SU-DHL-6 (cell line): ENCODE data around the gene SOCS6.

ENCODE experiments used
- H2AFZ ChIP-seq: fragments of 200-600 bp; sonication (generic); 2 replicates; pipeline ENCODE4 v1.6.1; 2014; ENCODE audit warnings: low read depth, mild to moderate bottlenecking, moderate library complexity, mixed read lengths, antibody characterized with exemption, low read length; ENCODE audit not compliant: severe bottlenecking
- H3F3A ChIP-seq: fragments of 200-600 bp; shearing (Covaris generic); 2 replicates; pipeline ENCODE4 v1.6.0; 2016; ENCODE audit warnings: antibody characterized with exemption, mild to moderate bottlenecking; ENCODE audit not compliant: insufficient read depth
- H3K27ac ChIP-seq: fragments of 200-600 bp; sonication (generic); 2 replicates; pipeline ENCODE4 v1.5.1; 2016; ENCODE audit warnings: low read depth, mild to moderate bottlenecking, low read length, moderate library complexity, mixed read lengths
- H3K27me3 ChIP-seq: fragments of 200-600 bp; sonication (generic), shearing (Covaris generic); 2 replicates; pipeline ENCODE4 v1.6.0; 2014; ENCODE audit warnings: mild to moderate bottlenecking, low read length
- H3K36me3 ChIP-seq: fragments of 200-600 bp; sonication (generic); 2 replicates; pipeline ENCODE4 v1.6.1; 2014; ENCODE audit warnings: mild to moderate bottlenecking, low read length, mixed read lengths
- H3K4me2 ChIP-seq: fragments of 300-600, 200-600 bp; shearing (Covaris generic), sonication (generic); 2 replicates; pipeline ENCODE4 v1.6.0; 2014; ENCODE audit warnings: low read length, low read depth, mild to moderate bottlenecking; ENCODE audit not compliant: poor library complexity, severe bottlenecking
- H3K4me3 ChIP-seq: fragments of 200-600 bp; sonication (generic); 2 replicates; pipeline ENCODE4 v1.5.1; 2014; ENCODE audit warnings: antibody characterized with exemption, low read length, mild to moderate bottlenecking, mixed read lengths; ENCODE audit not compliant: insufficient read depth, poor library complexity, severe bottlenecking
- H3K79me2 ChIP-seq: fragments of 200-600 bp; sonication (generic); 2 replicates; pipeline ENCODE4 v1.6.1; 2014; ENCODE audit warnings: mild to moderate bottlenecking, low read length, moderate library complexity; ENCODE audit not compliant: insufficient read depth
- H3K9ac ChIP-seq: fragments of 200-600 bp; sonication (generic); 2 replicates; pipeline ENCODE4 v1.7.0; 2014; ENCODE audit warnings: mild to moderate bottlenecking, low read length
- H3K9me2 ChIP-seq: fragments of 200-600 bp; sonication (generic); replicated peaks from 2 replicates; pipeline ENCODE4 v1.6.1; 2014; ENCODE audit warnings: low read length; ENCODE audit not compliant: insufficient read depth
- H3K9me3 ChIP-seq: fragments of 200-600 bp; sonication (generic); 2 replicates; pipeline ENCODE4 v1.6.1; 2014; ENCODE audit warnings: low read length, mixed read lengths; ENCODE audit not compliant: insufficient read depth
- H4K20me1 ChIP-seq: fragments of 200-600 bp; sonication (generic); 2 replicates; pipeline ENCODE4 v1.6.1; 2014; ENCODE audit warnings: low read depth, mild to moderate bottlenecking, antibody characterized with exemption, low read length, moderate library complexity, mixed read lengths
- EZH2phosphoT487 ChIP-seq: fragments of 200-600 bp; sonication (generic), shearing (Covaris generic); conservative IDR thresholded peaks from 2 replicates; pipeline ENCODE4 v1.6.1; 2018; ENCODE audit warnings: mild to moderate bottlenecking, antibody characterized with exemption, low read length, moderate library complexity, mixed read lengths
- TF ChIP-seq, protein P1 (sequence below): fragments of 200-600 bp; sonication (generic); IDR thresholded peaks from one replicate; pipeline ENCODE4 v1.5.1; 2017; ENCODE audit warnings: antibody characterized with exemption, mild to moderate bottlenecking, low read length, moderate library complexity; ENCODE audit not compliant: insufficient read depth, poor library complexity, severe bottlenecking

Gene SOCS6

DNA sequence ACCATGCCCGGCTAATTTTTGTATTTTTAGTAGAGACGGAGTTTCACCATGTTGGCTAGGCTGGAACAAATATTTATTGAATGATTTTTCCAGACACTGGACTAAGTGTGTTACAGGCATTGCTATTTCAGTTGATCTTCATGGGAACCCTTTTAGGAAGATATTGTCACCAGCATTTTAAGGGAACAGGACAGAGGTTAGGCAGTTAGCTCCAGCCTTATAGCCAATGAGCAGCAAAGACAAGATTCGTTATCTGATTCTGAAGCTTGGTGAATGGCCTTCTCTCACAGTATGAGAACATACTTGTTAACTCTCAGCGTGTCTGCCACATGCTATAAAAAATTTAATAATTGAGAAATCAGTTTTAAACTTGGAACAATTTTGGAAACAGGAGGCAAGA is 73.4 kb downstream of the SOCS6 start:
- Histone ChIP-seq H3K27ac (no peak overlapping the region), H3K4me2 (no peak overlapping the region), H3F3A (no peaks in the 10 kb centered on the region), H3K4me3 (no peak overlapping the region), H3K9ac (no peak overlapping the region), H3K79me2 (no peaks in the 10 kb centered on the region), H3K27me3 (no peaks in the 10 kb centered on the region), H3K9me2 (no peaks in the 10 kb centered on the region), H3K36me3 (no peaks in the 10 kb centered on the region), H2AFZ (no peak overlapping the region), H3K9me3 (no peaks in the 10 kb centered on the region), H4K20me1 (no peaks in the 10 kb centered on the region)
- TF ChIP-seq, protein P1, sequence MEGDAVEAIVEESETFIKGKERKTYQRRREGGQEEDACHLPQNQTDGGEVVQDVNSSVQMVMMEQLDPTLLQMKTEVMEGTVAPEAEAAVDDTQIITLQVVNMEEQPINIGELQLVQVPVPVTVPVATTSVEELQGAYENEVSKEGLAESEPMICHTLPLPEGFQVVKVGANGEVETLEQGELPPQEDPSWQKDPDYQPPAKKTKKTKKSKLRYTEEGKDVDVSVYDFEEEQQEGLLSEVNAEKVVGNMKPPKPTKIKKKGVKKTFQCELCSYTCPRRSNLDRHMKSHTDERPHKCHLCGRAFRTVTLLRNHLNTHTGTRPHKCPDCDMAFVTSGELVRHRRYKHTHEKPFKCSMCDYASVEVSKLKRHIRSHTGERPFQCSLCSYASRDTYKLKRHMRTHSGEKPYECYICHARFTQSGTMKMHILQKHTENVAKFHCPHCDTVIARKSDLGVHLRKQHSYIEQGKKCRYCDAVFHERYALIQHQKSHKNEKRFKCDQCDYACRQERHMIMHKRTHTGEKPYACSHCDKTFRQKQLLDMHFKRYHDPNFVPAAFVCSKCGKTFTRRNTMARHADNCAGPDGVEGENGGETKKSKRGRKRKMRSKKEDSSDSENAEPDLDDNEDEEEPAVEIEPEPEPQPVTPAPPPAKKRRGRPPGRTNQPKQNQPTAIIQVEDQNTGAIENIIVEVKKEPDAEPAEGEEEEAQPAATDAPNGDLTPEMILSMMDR = no peak
- no peak for TF ChIP-seq EZH2phosphoT487

DNA sequence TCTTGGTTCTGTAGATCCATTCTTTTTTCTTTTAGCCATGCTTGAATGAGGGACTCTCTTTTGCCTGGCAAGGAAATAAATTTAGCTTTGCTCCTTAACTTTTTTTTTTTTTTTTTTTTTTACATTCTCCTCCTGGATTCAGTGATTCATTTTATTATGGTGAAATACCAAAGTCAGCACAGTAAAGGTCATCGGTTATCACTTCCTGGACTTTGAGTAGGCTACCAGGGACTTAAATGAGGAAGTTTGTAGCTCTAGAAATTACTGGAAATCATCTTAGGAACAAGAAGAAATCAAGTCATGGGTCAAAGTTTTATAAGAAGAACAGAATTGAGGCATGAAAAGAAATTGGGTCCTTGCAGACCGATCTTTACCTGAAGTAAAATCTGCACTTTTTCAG is 75.0 kb downstream of the SOCS6 start:
- H3K4me3 ChIP-seq = no peak overlapping the region
- H3K9ac ChIP-seq = no peak overlapping the region
- no peak for TF ChIP-seq EZH2phosphoT487
- TF ChIP-seq, protein P1 = no peak
- H3K79me2 ChIP-seq = no peaks in the 10 kb centered on the region
- no peaks in the 10 kb centered on the region for H3F3A ChIP-seq
- no peaks in the 10 kb centered on the region for H3K9me2 ChIP-seq
- H3K27me3 ChIP-seq = no peaks in the 10 kb centered on the region
- H4K20me1 ChIP-seq = no peaks in the 10 kb centered on the region
- no peak overlapping the region for H3K27ac ChIP-seq
- no peaks in the 10 kb centered on the region for H3K36me3 ChIP-seq
- no peak overlapping the region for H2AFZ ChIP-seq
- H3K4me2 ChIP-seq = no peak overlapping the region
- no peaks in the 10 kb centered on the region for H3K9me3 ChIP-seq

DNA sequence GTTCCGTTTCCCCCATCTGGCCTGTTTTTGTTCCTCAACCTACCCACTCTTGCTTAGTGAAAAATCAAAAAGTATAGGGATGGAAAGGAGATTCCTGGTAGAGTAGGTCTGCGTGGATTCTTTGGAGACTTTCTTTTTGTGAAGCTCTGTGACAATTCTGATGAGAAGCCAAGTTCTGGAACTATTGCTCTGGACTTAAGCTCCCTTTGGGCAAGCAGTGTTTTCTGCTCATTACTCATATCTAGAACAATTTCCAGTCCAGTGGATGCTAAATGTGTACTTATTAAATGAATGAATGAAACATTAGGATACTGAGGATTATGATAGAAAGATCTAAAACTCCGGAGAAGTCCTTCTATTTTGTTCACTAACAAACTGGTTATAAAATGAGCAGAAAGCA is 76.5 kb downstream of the SOCS6 start:
- Histone ChIP-seq H3K9ac (no peak overlapping the region), H3K9me3 (no peaks in the 10 kb centered on the region), H2AFZ (no peak overlapping the region), H3K27ac (no peak overlapping the region), H3K79me2 (no peaks in the 10 kb centered on the region), H4K20me1 (no peaks in the 10 kb centered on the region), H3F3A (no peaks in the 10 kb centered on the region), H3K27me3 (no peaks in the 10 kb centered on the region), H3K4me2 (no peak overlapping the region), H3K36me3 (no peaks in the 10 kb centered on the region), H3K9me2 (no peaks in the 10 kb centered on the region), H3K4me3 (no peak overlapping the region)
- TF ChIP-seq, protein P1 = no peak

DNA sequence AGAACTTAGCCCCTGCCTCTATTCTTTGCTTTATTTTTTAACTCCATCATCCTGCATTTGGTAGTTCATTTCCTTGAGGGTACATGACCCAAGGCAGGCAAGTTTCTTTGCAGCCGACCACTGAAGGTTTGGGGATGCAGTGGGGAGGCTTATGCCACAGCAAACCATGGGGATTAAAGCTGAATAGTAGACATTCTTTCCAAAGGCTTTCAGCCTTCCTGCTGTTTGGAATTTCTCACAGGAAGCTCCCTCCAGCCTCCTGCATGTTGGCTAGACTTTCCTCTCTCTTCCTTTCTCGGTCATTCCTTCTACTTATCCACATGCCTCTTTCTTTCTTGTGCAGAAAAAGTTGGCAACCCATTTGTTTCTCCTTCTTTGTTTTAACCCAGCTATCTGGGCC is 77.3 kb downstream of the SOCS6 start:
- no peaks in the 10 kb centered on the region for H3K79me2 ChIP-seq
- no peaks in the 10 kb centered on the region for H3K27me3 ChIP-seq
- H3K4me3 ChIP-seq = no peak overlapping the region
- H4K20me1 ChIP-seq = no peaks in the 10 kb centered on the region
- H3K36me3 ChIP-seq = no peaks in the 10 kb centered on the region
- no peaks in the 10 kb centered on the region for H3K9me2 ChIP-seq
- H2AFZ ChIP-seq = no peak overlapping the region
- TF ChIP-seq EZH2phosphoT487 = no peak
- TF ChIP-seq, protein P1 = no peak
- H3F3A ChIP-seq = no peaks in the 10 kb centered on the region
- no peak overlapping the region for H3K9ac ChIP-seq
- H3K9me3 ChIP-seq = no peaks in the 10 kb centered on the region
- H3K27ac ChIP-seq = no peak overlapping the region
- no peak overlapping the region for H3K4me2 ChIP-seq
